ENCODE measurements around the gene CD2BP2. TPM values are rescaled to one million over a fixed set of nuclear protein-coding genes. Genes with fewer than 3 reads are reported as not detected.

Gene CD2BP2
- total and polyA plus RNA-seq, 8 donors = 42.9 to 59.1 (median 52.7) TPM

DNA sequence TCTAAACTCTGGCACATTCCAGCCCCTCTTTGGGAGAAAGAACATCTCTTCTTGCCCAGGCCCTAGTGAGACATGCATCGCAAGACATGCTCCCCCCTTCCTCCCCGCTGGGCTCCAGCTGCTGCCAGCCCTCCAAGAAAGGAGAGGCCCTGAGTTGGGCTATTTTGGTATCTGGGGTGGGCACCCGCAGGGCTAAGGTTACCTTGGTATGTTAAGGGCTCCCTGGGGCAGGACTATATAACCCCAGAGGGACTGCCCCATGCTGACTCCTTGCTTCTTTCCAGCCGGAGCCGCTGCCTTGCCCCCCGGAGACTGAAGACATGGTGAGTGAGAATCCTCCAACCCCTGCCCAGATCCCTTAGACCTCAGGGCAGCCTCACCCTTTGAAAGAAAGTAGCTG lies 19.4 kb upstream of the CD2BP2 start, which contains the start of gene MYL11:
Gene MYL11 (plus strand): TSS at position 265 of the 400 bp plus-strand sequence. CDS start 56 bp downstream, at position 321.
- Histone ChIP-seq H3K27me3 (no peaks in the 10 kb centered on the region), H3K4me1 (peaks cover 4 to 31% of the 10 kb centered on the region in 2 donors), H3K27ac (no peak within 1 kb of the TSS), H3K9me3 (no peaks in the 10 kb centered on the region), H3K4me3 (no peak within 1 kb of the TSS), H3K36me3 (no peaks in the 10 kb centered on the region)
- ATAC-seq (no peak), DNase-seq (no peak)
- TF ChIP-seq, protein P1, sequence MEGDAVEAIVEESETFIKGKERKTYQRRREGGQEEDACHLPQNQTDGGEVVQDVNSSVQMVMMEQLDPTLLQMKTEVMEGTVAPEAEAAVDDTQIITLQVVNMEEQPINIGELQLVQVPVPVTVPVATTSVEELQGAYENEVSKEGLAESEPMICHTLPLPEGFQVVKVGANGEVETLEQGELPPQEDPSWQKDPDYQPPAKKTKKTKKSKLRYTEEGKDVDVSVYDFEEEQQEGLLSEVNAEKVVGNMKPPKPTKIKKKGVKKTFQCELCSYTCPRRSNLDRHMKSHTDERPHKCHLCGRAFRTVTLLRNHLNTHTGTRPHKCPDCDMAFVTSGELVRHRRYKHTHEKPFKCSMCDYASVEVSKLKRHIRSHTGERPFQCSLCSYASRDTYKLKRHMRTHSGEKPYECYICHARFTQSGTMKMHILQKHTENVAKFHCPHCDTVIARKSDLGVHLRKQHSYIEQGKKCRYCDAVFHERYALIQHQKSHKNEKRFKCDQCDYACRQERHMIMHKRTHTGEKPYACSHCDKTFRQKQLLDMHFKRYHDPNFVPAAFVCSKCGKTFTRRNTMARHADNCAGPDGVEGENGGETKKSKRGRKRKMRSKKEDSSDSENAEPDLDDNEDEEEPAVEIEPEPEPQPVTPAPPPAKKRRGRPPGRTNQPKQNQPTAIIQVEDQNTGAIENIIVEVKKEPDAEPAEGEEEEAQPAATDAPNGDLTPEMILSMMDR (IDR thresholded peaks at IDR 0.05) = no peak
- intact Hi-C loops (cut with DNase I) = no loop called here

DNA sequence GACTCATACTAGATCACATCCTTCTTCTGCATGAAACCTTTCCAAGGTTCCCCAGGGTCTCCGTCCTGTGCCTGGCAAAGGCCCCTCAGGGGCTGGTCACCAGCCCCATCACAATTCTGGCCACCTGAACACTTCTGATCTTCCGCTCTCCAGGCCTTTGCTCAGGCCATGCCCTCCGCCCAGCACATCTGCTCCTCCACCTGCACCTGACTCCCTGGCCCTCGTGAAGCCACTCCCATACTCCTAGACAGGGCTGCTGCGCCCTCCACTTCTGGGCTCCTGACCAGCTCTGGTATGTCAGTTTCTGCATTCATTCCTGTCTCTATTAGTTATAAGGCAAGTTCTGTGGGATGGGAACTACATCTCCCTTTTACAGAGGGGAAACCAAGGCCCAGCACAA lies 17.6 kb upstream of the CD2BP2 start:
- Histone ChIP-seq H3K36me3 (no peaks in the 10 kb centered on the region), H3K4me3 (no peak overlapping the region), H3K27ac (no peak overlapping the region), H3K27me3 (no peaks in the 10 kb centered on the region), H3K4me1 (peaks cover 4 to 31% of the 10 kb centered on the region in 2 donors), H3K9me3 (no peaks in the 10 kb centered on the region)
- TF ChIP-seq, protein P1 (IDR thresholded peaks at IDR 0.05) = no peak
- ATAC-seq (no peak), DNase-seq (no peak)
- intact Hi-C loops (cut with DNase I) = no loop called here

- ATAC-seq (no peak), DNase-seq (no peak)
- no peaks in the 10 kb centered on the region for H3K36me3 ChIP-seq
- H3K27ac ChIP-seq = no peak overlapping the region
- H3K27me3 ChIP-seq = no peaks in the 10 kb centered on the region
- intact Hi-C loops (cut with DNase I) = no loop called here
- no peaks in the 10 kb centered on the region for H3K9me3 ChIP-seq
- peaks cover 5 to 31% of the 10 kb centered on the region in 2 donors for H3K4me1 ChIP-seq
- TF ChIP-seq, protein P1 (IDR thresholded peaks at IDR 0.05) = no peak
- H3K4me3 ChIP-seq = no peak overlapping the region
Observed at GRCh38 chr16:30372038-30372712, 17.1 kb upstream of the CD2BP2 start.

DNA sequence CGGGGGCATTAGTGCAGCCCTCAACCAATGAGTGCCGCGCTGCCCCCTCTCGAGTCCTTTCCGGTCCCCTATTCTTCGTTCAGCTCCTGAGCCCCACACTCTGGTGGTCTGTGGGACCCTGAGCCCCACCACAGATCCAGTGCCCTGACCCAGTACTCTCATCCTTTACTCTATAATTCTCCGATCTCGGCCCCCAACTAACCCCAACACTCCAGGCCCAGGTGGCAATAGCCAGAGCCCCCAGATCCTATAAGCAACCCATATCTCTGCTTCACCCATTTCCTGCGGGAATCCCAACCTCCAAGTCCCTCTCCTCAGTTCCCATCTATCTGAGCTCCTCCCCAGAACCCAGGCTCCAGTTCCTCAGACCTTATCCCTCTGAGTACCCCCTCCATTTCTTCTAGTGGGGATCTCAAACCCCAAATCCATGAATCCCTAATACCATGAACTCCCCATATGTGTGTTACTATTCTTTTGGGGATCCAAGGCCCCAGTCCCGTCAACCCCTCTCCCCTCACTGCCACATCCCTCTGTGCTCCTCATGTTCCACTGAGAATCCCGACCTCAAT lies 16.2 kb upstream of the CD2BP2 start:
- intact Hi-C loops (cut with DNase I) = no loop called here
- peak overlapping the region; percentile 31 to 43 for H3K4me3 ChIP-seq
- no peaks in the 10 kb centered on the region for H3K27me3 ChIP-seq
- peaks cover 0 to 5% of the 10 kb centered on the region in 2 donors for H3K36me3 ChIP-seq
- peaks cover 4 to 35% of the 10 kb centered on the region in 2 donors for H3K4me1 ChIP-seq
- ATAC-seq (no peak), DNase-seq (no peak)
- peak overlapping the region; percentile 90 to 92 for H3K27ac ChIP-seq
- TF ChIP-seq, protein P1 (IDR thresholded peaks at IDR 0.05) = no peak
- H3K9me3 ChIP-seq = no peaks in the 10 kb centered on the region

- intact Hi-C loops (cut with DNase I) = no loop called here
- H3K4me1 ChIP-seq = peaks cover 4 to 42% of the 10 kb centered on the region in 2 donors
Observed at GRCh38 chr16:30370456-30371247, 15.5 kb upstream of the CD2BP2 start, which contains the start of gene TBC1D10B. TSS of gene TBC1D10B (minus strand) at chr16:30370494. CDS start at chr16:30370183, 311 bp downstream.

More at GRCh38 chr16:30370456-30371247, 15.5 kb upstream of the CD2BP2 start, which contains the start of gene TBC1D10B:
- Histone ChIP-seq H3K27ac (peak within 1 kb of the TSS; percentile 90 to 92), H3K4me3 (peak within 1 kb of the TSS; percentile 76 to 93), H3K27me3 (no peaks in the 10 kb centered on the region), H3K36me3 (peaks cover 0 to 12% of the 10 kb centered on the region in 2 donors), H3K9me3 (no peaks in the 10 kb centered on the region)
- peak; percentile 92 for ATAC-seq
- peak; percentile 96 to 100 (median 98) for DNase-seq
- TF ChIP-seq, protein P1 (IDR thresholded peaks at IDR 0.05) = peak in 1 of 2 donors; percentile 33

Measured in left lung (tissue), 10 donors.